ENCODE results near the gene LARP4B.

DNA sequence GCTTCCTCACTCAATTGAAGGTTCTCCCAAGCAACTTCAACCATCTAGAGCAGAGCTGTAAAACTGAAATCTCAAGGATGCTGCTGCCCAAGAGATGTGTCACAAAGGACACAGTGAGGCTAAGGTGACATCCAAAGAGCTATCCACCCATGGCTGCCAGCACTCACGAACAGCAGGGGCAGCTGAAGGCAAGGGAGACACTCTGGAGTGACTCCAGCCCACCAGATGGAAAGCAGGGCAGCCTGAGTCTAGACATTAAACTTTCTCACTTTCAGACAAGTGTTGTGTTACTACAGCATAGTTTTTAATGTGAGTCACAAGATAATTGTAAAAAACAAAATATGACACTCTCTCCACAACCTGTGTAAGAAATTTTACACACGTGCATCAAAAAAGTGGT lies 113.5 kb downstream of the LARP4B start:
- no peak for TF ChIP-seq GATA2 (IDR thresholded peaks at IDR 0.05; ENCODE audit: low read depth, low read length)
- TF ChIP-seq GATA3 (IDR thresholded peaks at IDR 0.05; ENCODE audit: low read depth, low read length) = no peak
